ENCODE data around the gene TCF12.

The TCF12 gene

GRCh38 chr15:57017024-57017423, 98.6 kb downstream of the TCF12 start:
- no peak for DNase-seq (ENCODE audit: low read depth)

- no peak for DNase-seq (ENCODE audit: low read depth)
Measured at GRCh38 chr15:57018151-57018550, 99.7 kb downstream of the TCF12 start.

- no peak for DNase-seq (ENCODE audit: low read depth)
Measured at GRCh38 chr15:57019496-57020160, 101.2 kb downstream of the TCF12 start.

- DNase-seq (ENCODE audit: low read depth), result no peak
Measured at GRCh38 chr15:57025264-57025926, 107.0 kb downstream of the TCF12 start.

GRCh38 chr15:57026016-57026592, 107.7 kb downstream of the TCF12 start:
- no peak for DNase-seq (ENCODE audit: low read depth)

- DNase-seq (ENCODE audit: low read depth), result no peak
Measured at GRCh38 chr15:57027596-57027995, 109.2 kb downstream of the TCF12 start.

- DNase-seq (ENCODE audit: low read depth), result no peak
Measured at GRCh38 chr15:57028176-57028575, 109.7 kb downstream of the TCF12 start.

- DNase-seq (ENCODE audit: low read depth), result no peak
Measured at GRCh38 chr15:57030011-57030410, 111.6 kb downstream of the TCF12 start.

- no peak for DNase-seq (ENCODE audit: low read depth)
Measured at GRCh38 chr15:57031082-57031481, 112.6 kb downstream of the TCF12 start.

GRCh38 chr15:57031605-57032004, 113.2 kb downstream of the TCF12 start:
- DNase-seq (ENCODE audit: low read depth), result no peak

- DNase-seq (ENCODE audit: low read depth), result no peak
Measured at GRCh38 chr15:57032338-57032737, 113.9 kb downstream of the TCF12 start.

GRCh38 chr15:57033715-57034439, 115.4 kb downstream of the TCF12 start:
- DNase-seq (ENCODE audit: low read depth), result no peak

- DNase-seq (ENCODE audit: low read depth), result no peak
Measured at GRCh38 chr15:57034613-57035012, 116.2 kb downstream of the TCF12 start.

- DNase-seq (ENCODE audit: low read depth), result no peak
Measured at GRCh38 chr15:57035664-57036063, 117.2 kb downstream of the TCF12 start.

GRCh38 chr15:57036352-57036751, 117.9 kb downstream of the TCF12 start:
- no peak for DNase-seq (ENCODE audit: low read depth)

- DNase-seq (ENCODE audit: low read depth), result no peak
Measured at GRCh38 chr15:57037548-57037947, 119.1 kb downstream of the TCF12 start.

- DNase-seq (ENCODE audit: low read depth), result no peak
Measured at GRCh38 chr15:57038040-57038439, 119.6 kb downstream of the TCF12 start.

- no peak for DNase-seq (ENCODE audit: low read depth)
Measured at GRCh38 chr15:57038496-57038895, 120.1 kb downstream of the TCF12 start.

- no peak for DNase-seq (ENCODE audit: low read depth)
Measured at GRCh38 chr15:57041416-57041815, 123.0 kb downstream of the TCF12 start.

- DNase-seq (ENCODE audit: low read depth), result no peak
Measured at GRCh38 chr15:57044072-57044702, 125.7 kb downstream of the TCF12 start.

- no peak for DNase-seq (ENCODE audit: low read depth)
Measured at GRCh38 chr15:57044970-57045369, 126.5 kb downstream of the TCF12 start.

GRCh38 chr15:57045741-57046382, 127.4 kb downstream of the TCF12 start:
- DNase-seq (ENCODE audit: low read depth), result no peak
